CD4-positive, alpha-beta memory T cell (primary cell): ENCODE measurements around the gene EFNA5. TPM values are rescaled to one million over a fixed set of nuclear protein-coding genes. Genes with fewer than 3 reads are reported as not detected.
A peak's percentile ranks its signal among the peaks of the same experiment; 100 is the strongest.

Experiments used
- CTCF ChIA-PET: fragments of 350-600 bp; sonication (Branson Sonifier 250); formaldehyde crosslinking; loops from one replicate; lab custom pipeline; 2021; ENCODE audit warnings: inconsistent platforms; ENCODE audit not compliant: partially characterized antibody; lab: Charles Lee
- POLR2A ChIA-PET: fragments of 350-600 bp; sonication (Branson Sonifier 250); formaldehyde crosslinking; loops from one replicate; lab custom pipeline; 2021; ENCODE audit not compliant: partially characterized antibody; lab: Charles Lee
- DNase-seq, 5 donors: peaks; one replicate each; pipeline versions ENCODE4 v3.0.0 to v3.0.0-alpha.2; 2020 to 2022; ENCODE audit warnings: mixed read lengths in 1 of 5
- H3K27ac ChIP-seq: one replicate; pipeline ENCODE4 v1.7.0; 2013; ENCODE audit warnings: low read depth, low read length
- H3K27me3 ChIP-seq: 2 replicates; pipeline ENCODE4 v1.7.0; 2013; ENCODE audit warnings: mild to moderate bottlenecking, low read length, moderate library complexity; ENCODE audit not compliant: insufficient read depth
- H3K36me3 ChIP-seq: 2 replicates; pipeline ENCODE4 v1.7.0; 2013; ENCODE audit warnings: mild to moderate bottlenecking, low read length, moderate library complexity; ENCODE audit not compliant: insufficient read depth
- H3K4me1 ChIP-seq: 2 replicates; pipeline ENCODE4 v1.7.0; 2013; ENCODE audit warnings: mild to moderate bottlenecking, low read length, moderate library complexity; ENCODE audit not compliant: insufficient read depth
- H3K4me3 ChIP-seq, 2 donors: one replicate each; pipeline ENCODE4 v1.7.0; 2013; ENCODE audit warnings: low read length in 2 of 2, mild to moderate bottlenecking in 1 of 2
- H3K9me3 ChIP-seq, 2 donors: one replicate each; pipeline ENCODE4 v1.7.0; 2013; ENCODE audit warnings: low read length in 2 of 2, control low read depth in 1 of 2; ENCODE audit not compliant: control insufficient read depth in 1 of 2
- H3K27ac Mint-ChIP-seq, 7 donors: one replicate each; pipeline ENCODE4 v1.8.0; 2020 to 2021; ENCODE audit warnings: mixed read lengths in 7 of 7, mild to moderate bottlenecking in 6 of 7, inconsistent platforms in 3 of 7, moderate library complexity in 3 of 7
- H3K27me3 Mint-ChIP-seq, 2 donors: one replicate each; pipeline ENCODE4 v1.8.0; 2020 to 2021; ENCODE audit warnings: mixed read lengths in 2 of 2
- H3K36me3 Mint-ChIP-seq, 2 donors: one replicate each; pipeline ENCODE4 v1.8.0; 2020 to 2021; ENCODE audit warnings: mixed read lengths in 2 of 2, inconsistent platforms in 1 of 2, mild to moderate bottlenecking in 1 of 2
- H3K4me1 Mint-ChIP-seq, 4 donors: one replicate each; pipeline ENCODE4 v1.8.0; 2020 to 2021; ENCODE audit warnings: mixed read lengths in 4 of 4, mild to moderate bottlenecking in 1 of 4
- H3K4me3 Mint-ChIP-seq, 8 donors: one replicate each; pipeline ENCODE4 v1.8.0; 2020 to 2021; ENCODE audit warnings: mixed read lengths in 8 of 8, mild to moderate bottlenecking in 7 of 8, moderate library complexity in 6 of 8, inconsistent platforms in 3 of 8
- H3K9me3 Mint-ChIP-seq, 8 donors: one replicate each; pipeline ENCODE4 v1.8.0; 2020 to 2021; ENCODE audit warnings: mixed read lengths in 8 of 8, mild to moderate bottlenecking in 5 of 8, inconsistent platforms in 3 of 8, moderate library complexity in 1 of 8
- intact Hi-C: fragments of 100-400 bp; cut with micrococcal nuclease; formaldehyde crosslinking; loops from one replicate; pipeline ENCODE4 v1.15.1; 2023
- polyA plus RNA-seq, 2 donors: library from polyadenylated mRNA; unstranded; fragments of 300-500 nt; fragmentation: Illumina TruSeq; gene quantifications; one replicate each; pipeline ENCODE4 v1.2.3, GENCODE V29; 2021
- total RNA-seq, 2 experiments: library from RNA; stranded (reverse); gene quantifications; one replicate each; pipeline ENCODE4 v1.2.3, GENCODE V29; 2021

The EFNA5 gene
- total and polyA plus RNA-seq, 4 experiments from 2014 or later = not detected

DNA sequence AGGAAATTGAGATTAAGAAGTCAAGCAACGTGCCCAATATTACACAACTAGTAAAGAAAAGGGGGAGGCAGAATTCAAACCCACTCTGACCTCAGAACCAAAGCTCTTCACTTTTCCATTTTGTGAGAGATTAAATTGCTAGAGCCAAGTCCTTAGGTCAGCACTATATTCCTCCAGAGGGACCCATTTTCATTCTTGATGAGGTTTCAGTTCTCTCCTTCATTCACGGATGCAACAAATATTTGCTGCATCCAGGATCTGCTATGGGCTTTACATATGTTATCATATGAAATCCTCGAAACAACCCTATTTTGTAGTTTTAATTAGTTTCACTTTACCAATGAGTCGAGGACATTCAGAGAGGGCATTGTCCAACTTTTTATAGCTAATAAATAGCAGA lies 239.2 kb downstream of the EFNA5 start:
- Mint-ChIP-seq H3K27me3 (peaks cover 0 to 7% of the 10 kb centered on the region in 2 donors), H3K36me3 (no peaks in the 10 kb centered on the region), H3K4me1 (peaks cover 0 to 4% (median 4%) of the 10 kb centered on the region in 4 donors), H3K9me3 (peaks cover 0 to 2% (median 0%) of the 10 kb centered on the region in 8 donors), H3K4me3 (no peak overlapping the region), H3K27ac (no peak overlapping the region)
- DNase-seq = no peak
- Histone ChIP-seq H3K4me3 (no peak overlapping the region), H3K36me3 (no peaks in the 10 kb centered on the region), H3K27ac (no peak overlapping the region), H3K27me3 (no peaks in the 10 kb centered on the region), H3K4me1 (no peaks in the 10 kb centered on the region), H3K9me3 (no peaks in the 10 kb centered on the region)
- ChIA-PET POLR2A (no interaction called here), CTCF (no interaction called here)
- intact Hi-C loops = no loop called here

DNA sequence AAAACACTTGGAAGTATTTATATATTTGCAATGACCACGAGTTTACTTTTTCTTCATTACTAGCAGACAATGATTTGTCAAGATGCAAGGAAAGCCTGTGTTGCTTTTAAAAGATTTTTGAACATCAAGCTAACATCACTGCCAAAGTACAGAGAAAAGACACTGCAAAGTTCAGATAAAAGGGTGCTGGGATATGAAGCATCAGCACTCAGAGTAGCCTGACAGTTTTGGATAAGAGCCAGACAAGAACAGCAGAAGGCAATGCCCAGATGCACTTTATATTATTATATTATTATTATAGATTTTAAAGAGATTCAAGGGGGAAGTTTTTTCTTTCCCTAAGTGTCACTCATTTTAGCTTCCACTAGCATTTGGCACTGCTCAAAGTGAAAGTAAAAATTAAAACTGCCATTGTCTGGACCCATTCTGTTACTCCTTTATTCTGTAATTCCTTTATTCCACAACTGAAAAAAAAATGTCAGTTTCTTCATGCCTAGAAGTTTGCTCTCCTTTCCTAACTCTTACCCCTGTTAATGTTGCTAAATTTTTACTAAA lies 240.6 kb downstream of the EFNA5 start:
- H3K36me3 Mint-ChIP-seq = no peaks in the 10 kb centered on the region
- Histone ChIP-seq H3K27ac (no peak overlapping the region), H3K9me3 (no peaks in the 10 kb centered on the region), H3K36me3 (no peaks in the 10 kb centered on the region), H3K27me3 (no peaks in the 10 kb centered on the region), H3K4me3 (no peak overlapping the region), H3K4me1 (no peaks in the 10 kb centered on the region)
- H3K4me1 Mint-ChIP-seq = peaks cover 0 to 4% (median 4%) of the 10 kb centered on the region in 4 donors
- no peak overlapping the region for H3K27ac Mint-ChIP-seq
- H3K27me3 Mint-ChIP-seq = peaks cover 0 to 7% of the 10 kb centered on the region in 2 donors
- peak overlapping the region in 1 of 8 donors; percentile 0 for H3K4me3 Mint-ChIP-seq
- H3K9me3 Mint-ChIP-seq = peaks cover 0 to 2% (median 0%) of the 10 kb centered on the region in 8 donors
- POLR2A ChIA-PET = no interaction called here
- intact Hi-C loops = no loop called here
- no peak for DNase-seq
- CTCF ChIA-PET = no interaction called here

DNA sequence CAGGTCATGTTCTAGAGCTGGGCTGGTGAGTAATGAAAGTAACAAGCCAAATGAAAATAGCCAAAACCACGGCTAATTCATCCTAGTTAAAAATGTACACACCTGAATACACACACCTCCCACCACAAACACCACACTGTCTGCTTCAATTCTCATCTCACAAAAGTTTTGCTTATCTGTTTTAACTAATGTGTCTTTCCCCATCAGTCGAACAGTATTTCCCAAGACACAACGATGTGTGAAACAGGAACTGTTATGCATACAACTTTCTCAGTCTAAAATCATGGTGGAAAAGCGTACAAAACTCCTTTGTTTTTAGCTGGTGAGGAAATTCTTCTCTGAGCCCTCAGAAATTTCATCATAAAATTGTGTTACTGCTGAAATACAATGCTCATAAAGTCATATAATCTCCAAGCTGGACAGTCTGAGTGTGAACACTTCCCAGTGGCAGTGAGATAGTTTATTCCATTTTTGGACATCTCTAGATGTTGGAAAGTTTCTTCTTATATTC lies 242.4 kb downstream of the EFNA5 start:
- Histone ChIP-seq H3K36me3 (no peaks in the 10 kb centered on the region), H3K4me1 (no peaks in the 10 kb centered on the region), H3K4me3 (no peak overlapping the region), H3K27me3 (no peaks in the 10 kb centered on the region), H3K9me3 (no peaks in the 10 kb centered on the region), H3K27ac (no peak overlapping the region)
- Mint-ChIP-seq H3K9me3 (peaks cover 0 to 2% (median 0%) of the 10 kb centered on the region in 8 donors), H3K4me3 (no peak overlapping the region), H3K27me3 (peaks cover 0 to 3% of the 10 kb centered on the region in 2 donors), H3K36me3 (no peaks in the 10 kb centered on the region), H3K4me1 (peaks cover 0 to 4% (median 4%) of the 10 kb centered on the region in 4 donors), H3K27ac (no peak overlapping the region)
- no peak for DNase-seq
- ChIA-PET CTCF (no interaction called here), POLR2A (no interaction called here)
- intact Hi-C loops = no loop called here

DNA sequence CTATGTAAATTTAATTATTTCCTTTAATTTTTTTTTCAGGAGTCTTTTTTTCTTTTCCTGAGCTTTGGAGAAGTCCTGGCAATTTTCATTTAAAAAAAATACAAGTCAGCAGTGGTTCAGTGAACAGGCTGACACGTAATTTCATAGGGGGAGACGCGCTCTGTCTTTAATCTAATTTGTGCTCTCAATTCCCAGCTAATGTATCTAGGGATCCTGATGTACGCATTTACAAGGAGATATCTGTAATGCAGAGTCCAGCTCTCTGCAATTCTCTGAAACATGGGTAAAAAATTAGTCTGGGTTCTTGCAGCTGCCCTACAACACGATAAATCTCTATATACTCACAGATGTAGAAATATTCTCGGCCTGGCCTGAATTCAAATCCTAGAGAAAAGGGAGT lies 243.9 kb downstream of the EFNA5 start:
- Mint-ChIP-seq H3K4me1 (peaks cover 0 to 4% (median 4%) of the 10 kb centered on the region in 4 donors), H3K27ac (no peak overlapping the region), H3K27me3 (peaks cover 2 to 3% of the 10 kb centered on the region in 2 donors), H3K4me3 (no peak overlapping the region), H3K36me3 (no peaks in the 10 kb centered on the region), H3K9me3 (peaks cover 0 to 5% (median 0%) of the 10 kb centered on the region in 8 donors)
- H3K27me3 ChIP-seq = no peaks in the 10 kb centered on the region
- POLR2A ChIA-PET = no interaction called here
- H3K36me3 ChIP-seq = no peaks in the 10 kb centered on the region
- no peak overlapping the region for H3K27ac ChIP-seq
- no peak overlapping the region for H3K4me3 ChIP-seq
- CTCF ChIA-PET = no interaction called here
- no peak for DNase-seq
- H3K9me3 ChIP-seq = no peaks in the 10 kb centered on the region
- H3K4me1 ChIP-seq = no peaks in the 10 kb centered on the region
- intact Hi-C loops = no loop called here

DNA sequence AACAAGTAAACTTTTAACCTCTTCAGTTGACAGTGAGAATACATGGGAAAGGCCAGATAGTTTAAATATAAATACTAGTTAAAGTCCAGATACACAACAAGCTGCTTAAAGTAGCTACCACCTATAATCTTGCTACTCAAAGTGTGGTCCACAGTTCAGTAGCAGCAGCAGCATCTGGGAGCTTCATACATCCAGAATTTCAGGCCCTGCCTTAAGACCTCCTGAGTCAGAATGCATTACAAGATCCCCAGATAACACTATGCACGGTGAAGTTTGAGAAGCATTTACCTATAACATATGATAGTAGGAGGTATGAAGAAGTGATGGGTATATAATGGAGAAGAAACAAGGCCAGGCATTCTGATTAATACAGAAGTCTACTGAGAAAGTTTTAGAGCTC lies 244.5 kb downstream of the EFNA5 start:
- Histone ChIP-seq H3K9me3 (no peaks in the 10 kb centered on the region), H3K36me3 (no peaks in the 10 kb centered on the region), H3K27ac (no peak overlapping the region), H3K4me1 (no peaks in the 10 kb centered on the region), H3K4me3 (no peak overlapping the region), H3K27me3 (no peaks in the 10 kb centered on the region)
- peaks cover 2 to 3% of the 10 kb centered on the region in 2 donors for H3K27me3 Mint-ChIP-seq
- POLR2A ChIA-PET = no interaction called here
- peaks cover 0 to 5% (median 0%) of the 10 kb centered on the region in 8 donors for H3K9me3 Mint-ChIP-seq
- intact Hi-C loops = no loop called here
- H3K4me1 Mint-ChIP-seq = peaks cover 0 to 4% (median 2%) of the 10 kb centered on the region in 4 donors
- DNase-seq = no peak
- H3K36me3 Mint-ChIP-seq = no peaks in the 10 kb centered on the region
- CTCF ChIA-PET = no interaction called here
- no peak overlapping the region for H3K27ac Mint-ChIP-seq
- no peak overlapping the region for H3K4me3 Mint-ChIP-seq

DNA sequence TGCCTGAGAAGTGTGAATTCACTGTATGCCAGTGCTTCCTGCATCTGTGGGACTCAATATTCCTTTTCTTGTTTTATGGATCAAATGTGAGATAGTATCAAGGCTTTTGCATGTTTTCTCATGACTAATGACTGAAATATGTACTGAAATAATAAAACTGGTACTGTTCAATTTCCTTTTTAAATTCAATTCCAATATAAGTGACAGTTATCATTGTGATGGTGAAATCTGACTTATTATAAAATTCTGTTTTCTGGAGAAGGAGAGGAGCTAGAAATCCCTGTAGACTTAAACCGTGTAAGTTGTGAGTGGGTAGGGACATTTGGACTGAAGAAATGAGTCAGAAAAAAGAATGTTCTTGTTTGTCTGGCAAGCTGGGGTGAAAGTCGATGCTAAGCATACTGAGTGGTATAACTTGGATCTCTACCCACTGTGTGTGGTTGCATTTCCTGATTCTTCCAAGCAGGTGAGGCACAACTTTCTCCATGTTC lies 245.2 kb downstream of the EFNA5 start:
- H3K4me3 Mint-ChIP-seq = no peak overlapping the region

DNA sequence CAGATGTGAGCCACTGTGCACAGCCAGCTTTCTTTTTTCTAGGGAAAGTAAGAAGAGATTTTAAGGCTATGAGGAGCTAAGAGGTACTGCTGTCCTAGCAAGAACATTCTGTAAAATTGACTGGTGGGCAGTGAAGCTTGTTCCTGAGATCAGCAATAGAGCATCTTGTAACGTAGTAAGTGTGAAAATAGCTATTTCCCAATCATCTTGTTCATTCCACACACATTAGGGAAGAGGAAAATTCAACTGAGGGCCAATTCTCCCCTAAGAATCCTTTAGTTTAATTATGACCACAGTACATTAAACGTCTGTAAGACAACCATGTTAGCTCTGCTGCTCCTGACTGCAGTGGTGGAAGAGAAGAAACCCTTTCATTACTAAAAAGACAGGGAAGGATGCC lies 246.2 kb downstream of the EFNA5 start:
- CTCF ChIA-PET = no interaction called here
- peaks cover 2 to 5% of the 10 kb centered on the region in 2 donors for H3K27me3 Mint-ChIP-seq
- Histone ChIP-seq H3K27me3 (no peaks in the 10 kb centered on the region), H3K4me1 (no peaks in the 10 kb centered on the region), H3K4me3 (no peak overlapping the region), H3K36me3 (no peaks in the 10 kb centered on the region), H3K27ac (no peak overlapping the region), H3K9me3 (no peaks in the 10 kb centered on the region)
- intact Hi-C loops = no loop called here
- no peaks in the 10 kb centered on the region for H3K4me1 Mint-ChIP-seq
- DNase-seq = no peak
- no peak overlapping the region for H3K27ac Mint-ChIP-seq
- POLR2A ChIA-PET = no interaction called here
- no peak overlapping the region for H3K4me3 Mint-ChIP-seq
- peaks cover 0 to 5% (median 0%) of the 10 kb centered on the region in 8 donors for H3K9me3 Mint-ChIP-seq
- no peaks in the 10 kb centered on the region for H3K36me3 Mint-ChIP-seq

More for the DNA sequence above, 245.2 kb downstream of the EFNA5 start:
- H3K36me3 Mint-ChIP-seq = no peaks in the 10 kb centered on the region
- peaks cover 0 to 4% (median 1%) of the 10 kb centered on the region in 4 donors for H3K4me1 Mint-ChIP-seq
- H3K27ac Mint-ChIP-seq = no peak overlapping the region
- ChIA-PET POLR2A (no interaction called here), CTCF (no interaction called here)
- H3K27me3 Mint-ChIP-seq = peaks cover 2 to 3% of the 10 kb centered on the region in 2 donors
- Histone ChIP-seq H3K4me1 (no peaks in the 10 kb centered on the region), H3K27ac (no peak overlapping the region), H3K36me3 (no peaks in the 10 kb centered on the region), H3K9me3 (no peaks in the 10 kb centered on the region), H3K27me3 (no peaks in the 10 kb centered on the region), H3K4me3 (no peak overlapping the region)
- intact Hi-C loops = no loop called here
- H3K9me3 Mint-ChIP-seq = peaks cover 0 to 5% (median 0%) of the 10 kb centered on the region in 8 donors
- DNase-seq = no peak
